Measurements from ENCODE around the gene NAA50. TPM values are rescaled to one million over a fixed set of nuclear protein-coding genes. Genes with fewer than 3 reads are reported as not detected.
A peak's percentile ranks its signal among the peaks of the same experiment; 100 is the strongest.

Gene NAA50
- total and polyA plus RNA-seq, 10 of the 15 experiments (the other 5 are each of a cell fraction or from before 2014, with no cell fraction given): 31.7 to 205 (median 110) TPM

DNA sequence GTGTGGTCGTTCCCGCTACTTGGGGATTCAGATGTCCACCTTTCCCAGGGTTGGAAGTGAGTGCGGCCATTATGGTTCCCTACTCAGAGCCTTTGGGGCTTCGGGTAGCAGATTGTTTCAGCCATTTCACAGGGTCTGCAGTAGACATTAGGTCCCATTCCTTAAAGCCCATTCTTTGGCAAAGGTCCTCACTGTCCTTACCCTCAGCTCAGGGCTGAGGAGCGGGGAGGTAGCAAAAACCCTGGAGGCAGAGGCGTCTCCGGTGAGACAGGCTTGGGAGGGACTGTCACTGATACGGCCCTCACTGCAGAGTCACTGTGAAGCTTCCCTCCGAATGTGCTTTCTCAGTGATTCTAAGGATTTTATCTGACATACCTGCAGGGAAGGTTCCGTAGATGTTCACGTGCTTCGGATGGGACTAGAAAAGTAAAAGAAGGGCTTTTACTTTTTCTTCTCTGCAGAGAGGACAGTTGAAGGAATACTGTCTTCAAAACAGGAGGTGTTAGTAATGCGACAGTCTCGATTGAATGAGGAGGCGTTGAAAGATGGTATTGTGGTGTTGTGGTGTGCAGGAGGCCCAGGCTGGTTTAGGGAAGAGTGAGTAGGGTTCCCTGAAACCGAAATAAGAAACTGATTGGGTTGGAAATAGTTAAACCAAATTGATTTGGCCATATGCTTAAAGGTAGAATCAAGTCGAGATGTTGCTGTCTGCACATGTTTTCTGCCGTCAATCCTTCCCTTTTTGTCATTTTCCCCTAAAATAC, 1.4 kb upstream of the NAA50 start:
- SMC1A ChIA-PET (ENCODE audit: uncharacterized antibody, unreplicated experiment): interaction anchor here (0.6 to 5.5 kb wide), 15 partner anchors 9 to 183 kb away, joined by 3 to 55 read pairs (median 4); no protein-coding TSS in a partner anchor
- CTCF ChIA-PET: interaction anchor here (0.5 to 9.8 kb wide), 12 partner anchors 9 to 231 kb away, joined by 3 to 72 read pairs (median 6); partner anchors contain the start of gene GRAMD1C
- ATAC-seq (peak; percentile 6), FAIRE-seq (peak; percentile 23), DNase-seq (ENCODE audit: low read depth, low spot score) (peak; percentile 30)
- peak overlapping the region; percentile 90 for H2AFZ ChIP-seq (ENCODE audit: control insufficient read depth, low read depth, low read length)
- no peaks in the 10 kb centered on the region for H3K36me3 ChIP-seq (ENCODE audit: control insufficient read depth in 2 of 2, insufficient read depth in 2 of 2, low read length in 1 of 2)
- POLR2A ChIA-PET: interaction anchor here (0.9 to 4.5 kb wide), 12 partner anchors 9 to 88 kb away, joined by 3 to 30 read pairs (median 4); partner anchors contain the start of gene USF3
- WGBS (ENCODE audit: insufficient coverage, insufficient replicate concordance, low lambda C conversion rate, missing lambda C conversion rate): under 1% methylated on average over 18 of the region's 18 CpGs
- peak overlapping the region; percentile 91 for H3K9ac ChIP-seq (ENCODE audit: control insufficient read depth, insufficient read depth, low read length)
- RAD21 ChIA-PET (ENCODE audit: unreplicated experiment): interaction anchor here (0.6 to 3.6 kb wide), 12 partner anchors 9 to 254 kb away, joined by 3 to 17 read pairs (median 6); partner anchors contain the start of gene USF3
- in situ Hi-C loops (cut with MboI): loop anchor here (10.0 kb wide), 1 partner anchor 253 kb away; no protein-coding TSS in a partner anchor
- H3K9me3 ChIP-seq (replicated peaks; ENCODE audit: control insufficient read depth, insufficient read depth, low read length): no peaks in the 10 kb centered on the region
- peak overlapping the region; percentile 76 for H3K27ac ChIP-seq (ENCODE audit: control insufficient read depth, insufficient read depth)
- H3K4me1 ChIP-seq (ENCODE audit: control insufficient read depth, insufficient read depth, low read length): no peaks in the 10 kb centered on the region
- intact Hi-C loops (cut with micrococcal nuclease; ENCODE audit: unreplicated experiment): loop anchor here (1.0 to 10.0 kb wide), 5 partner anchors 83 to 707 kb away; partner anchors contain the start of genes CCDC191, GRAMD1C and QTRT2
- H4K20me1 ChIP-seq (ENCODE audit: control insufficient read depth, insufficient read depth): no peaks in the 10 kb centered on the region
- peak overlapping the region; percentile 79 for H3K4me2 ChIP-seq (ENCODE audit: control insufficient read depth, insufficient read depth)
- H3K27me3 ChIP-seq (replicated peaks in 1 of 2; ENCODE audit: control insufficient read depth in 2 of 2, insufficient read depth in 2 of 2, low read length in 1 of 2): no peaks in the 10 kb centered on the region
- peak overlapping the region; percentile 90 for H3K4me3 ChIP-seq
- peaks cover 68% of the 10 kb centered on the region for H3K79me2 ChIP-seq (ENCODE audit: control insufficient read depth, insufficient read depth, low read length)
- BruUV-seq (replicated peaks): TSS peak; percentile 74
- TF ChIP-seq SIN3A (IDR thresholded peaks at IDR 0.05; ENCODE audit: low read depth, low read length): no peak; the same call in 1 of the 2 replicates
- no peak for TF ChIP-seq SP1 (IDR thresholded peaks at IDR 0.05; ENCODE audit: low read depth, low read length)
- TF ChIP-seq TCF3 (IDR thresholded peaks at IDR 0.05; ENCODE audit: borderline replicate concordance, insufficient read depth, low read depth, low read length): no peak
- TF ChIP-seq, protein P1, sequence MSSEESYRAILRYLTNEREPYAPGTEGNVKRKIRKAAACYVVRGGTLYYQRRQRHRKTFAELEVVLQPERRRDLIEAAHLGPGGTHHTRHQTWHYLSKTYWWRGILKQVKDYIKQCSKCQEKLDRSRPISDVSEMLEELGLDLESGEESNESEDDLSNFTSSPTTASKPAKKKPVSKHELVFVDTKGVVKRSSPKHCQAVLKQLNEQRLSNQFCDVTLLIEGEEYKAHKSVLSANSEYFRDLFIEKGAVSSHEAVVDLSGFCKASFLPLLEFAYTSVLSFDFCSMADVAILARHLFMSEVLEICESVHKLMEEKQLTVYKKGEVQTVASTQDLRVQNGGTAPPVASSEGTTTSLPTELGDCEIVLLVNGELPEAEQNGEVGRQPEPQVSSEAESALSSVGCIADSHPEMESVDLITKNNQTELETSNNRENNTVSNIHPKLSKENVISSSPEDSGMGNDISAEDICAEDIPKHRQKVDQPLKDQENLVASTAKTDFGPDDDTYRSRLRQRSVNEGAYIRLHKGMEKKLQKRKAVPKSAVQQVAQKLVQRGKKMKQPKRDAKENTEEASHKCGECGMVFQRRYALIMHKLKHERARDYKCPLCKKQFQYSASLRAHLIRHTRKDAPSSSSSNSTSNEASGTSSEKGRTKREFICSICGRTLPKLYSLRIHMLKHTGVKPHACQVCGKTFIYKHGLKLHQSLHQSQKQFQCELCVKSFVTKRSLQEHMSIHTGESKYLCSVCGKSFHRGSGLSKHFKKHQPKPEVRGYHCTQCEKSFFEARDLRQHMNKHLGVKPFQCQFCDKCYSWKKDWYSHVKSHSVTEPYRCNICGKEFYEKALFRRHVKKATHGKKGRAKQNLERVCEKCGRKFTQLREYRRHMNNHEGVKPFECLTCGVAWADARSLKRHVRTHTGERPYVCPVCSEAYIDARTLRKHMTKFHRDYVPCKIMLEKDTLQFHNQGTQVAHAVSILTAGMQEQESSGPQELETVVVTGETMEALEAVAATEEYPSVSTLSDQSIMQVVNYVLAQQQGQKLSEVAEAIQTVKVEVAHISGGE (CRISPR knock-in tag; IDR thresholded peaks at IDR 0.05): no peak
- TF ChIP-seq, protein P2, sequence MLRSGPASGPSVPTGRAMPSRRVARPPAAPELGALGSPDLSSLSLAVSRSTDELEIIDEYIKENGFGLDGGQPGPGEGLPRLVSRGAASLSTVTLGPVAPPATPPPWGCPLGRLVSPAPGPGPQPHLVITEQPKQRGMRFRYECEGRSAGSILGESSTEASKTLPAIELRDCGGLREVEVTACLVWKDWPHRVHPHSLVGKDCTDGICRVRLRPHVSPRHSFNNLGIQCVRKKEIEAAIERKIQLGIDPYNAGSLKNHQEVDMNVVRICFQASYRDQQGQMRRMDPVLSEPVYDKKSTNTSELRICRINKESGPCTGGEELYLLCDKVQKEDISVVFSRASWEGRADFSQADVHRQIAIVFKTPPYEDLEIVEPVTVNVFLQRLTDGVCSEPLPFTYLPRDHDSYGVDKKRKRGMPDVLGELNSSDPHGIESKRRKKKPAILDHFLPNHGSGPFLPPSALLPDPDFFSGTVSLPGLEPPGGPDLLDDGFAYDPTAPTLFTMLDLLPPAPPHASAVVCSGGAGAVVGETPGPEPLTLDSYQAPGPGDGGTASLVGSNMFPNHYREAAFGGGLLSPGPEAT (IDR thresholded peaks at IDR 0.05; ENCODE audit: low read depth): peak; percentile 70
- TF ChIP-seq, protein P3, sequence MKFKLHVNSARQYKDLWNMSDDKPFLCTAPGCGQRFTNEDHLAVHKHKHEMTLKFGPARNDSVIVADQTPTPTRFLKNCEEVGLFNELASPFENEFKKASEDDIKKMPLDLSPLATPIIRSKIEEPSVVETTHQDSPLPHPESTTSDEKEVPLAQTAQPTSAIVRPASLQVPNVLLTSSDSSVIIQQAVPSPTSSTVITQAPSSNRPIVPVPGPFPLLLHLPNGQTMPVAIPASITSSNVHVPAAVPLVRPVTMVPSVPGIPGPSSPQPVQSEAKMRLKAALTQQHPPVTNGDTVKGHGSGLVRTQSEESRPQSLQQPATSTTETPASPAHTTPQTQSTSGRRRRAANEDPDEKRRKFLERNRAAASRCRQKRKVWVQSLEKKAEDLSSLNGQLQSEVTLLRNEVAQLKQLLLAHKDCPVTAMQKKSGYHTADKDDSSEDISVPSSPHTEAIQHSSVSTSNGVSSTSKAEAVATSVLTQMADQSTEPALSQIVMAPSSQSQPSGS (IDR thresholded peaks at IDR 0.05; ENCODE audit: low read length): no peak
- peak; percentile 75 for TF ChIP-seq EED (IDR thresholded peaks at IDR 0.05; ENCODE audit: low read depth)
- TF ChIP-seq, protein P4, sequence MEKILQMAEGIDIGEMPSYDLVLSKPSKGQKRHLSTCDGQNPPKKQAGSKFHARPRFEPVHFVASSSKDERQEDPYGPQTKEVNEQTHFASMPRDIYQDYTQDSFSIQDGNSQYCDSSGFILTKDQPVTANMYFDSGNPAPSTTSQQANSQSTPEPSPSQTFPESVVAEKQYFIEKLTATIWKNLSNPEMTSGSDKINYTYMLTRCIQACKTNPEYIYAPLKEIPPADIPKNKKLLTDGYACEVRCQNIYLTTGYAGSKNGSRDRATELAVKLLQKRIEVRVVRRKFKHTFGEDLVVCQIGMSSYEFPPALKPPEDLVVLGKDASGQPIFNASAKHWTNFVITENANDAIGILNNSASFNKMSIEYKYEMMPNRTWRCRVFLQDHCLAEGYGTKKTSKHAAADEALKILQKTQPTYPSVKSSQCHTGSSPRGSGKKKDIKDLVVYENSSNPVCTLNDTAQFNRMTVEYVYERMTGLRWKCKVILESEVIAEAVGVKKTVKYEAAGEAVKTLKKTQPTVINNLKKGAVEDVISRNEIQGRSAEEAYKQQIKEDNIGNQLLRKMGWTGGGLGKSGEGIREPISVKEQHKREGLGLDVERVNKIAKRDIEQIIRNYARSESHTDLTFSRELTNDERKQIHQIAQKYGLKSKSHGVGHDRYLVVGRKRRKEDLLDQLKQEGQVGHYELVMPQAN (conservative IDR thresholded peaks at IDR 0.05): peak; percentile 14
- TF ChIP-seq IKZF2 (IDR thresholded peaks at IDR 0.05): peak; percentile 72 to 74
- peak; percentile 73; the same call in 1 of the 2 replicates for TF ChIP-seq MTA3 (IDR thresholded peaks at IDR 0.05; ENCODE audit: borderline replicate concordance, low read length)
- no peak for TF ChIP-seq NFYA (IDR thresholded peaks at IDR 0.05; ENCODE audit: borderline replicate concordance, low read depth, low read length)
- peak in 1 of 2 experiments; percentile 46; a peak in 1 of 4 replicates for TF ChIP-seq BHLHE40 (IDR thresholded peaks at IDR 0.05; ENCODE audit: borderline replicate concordance in 1 of 2, low read depth in 2 of 2, low read length in 1 of 2)
- peak; percentile 91 for TF ChIP-seq RUNX3 (IDR thresholded peaks at IDR 0.05; ENCODE audit: low read length)

All from GM12878 (cell line).